Thyroid gland (tissue), 4 donors: ENCODE measurements around the gene CTDSPL.

ENCODE experiments used
- CTCF ChIP-seq, 6 experiments: fragments of 200-600 bp in 3 of 6; fragments of 450-650 bp in 3 of 6; sonication (generic) in 3 of 6; IDR thresholded peaks; one replicate each; pipeline ENCODE4 v1.5.1; 2016 to 2019; ENCODE audit warnings: antibody characterized with exemption in 6 of 6, mild to moderate bottlenecking in 2 of 6, inconsistent platforms in 1 of 6, moderate library complexity in 1 of 6
- POLR2A ChIP-seq, 2 donors: fragments of 450-650 bp; IDR thresholded peaks; one replicate each; pipeline ENCODE4 v1.6.1; 2017; ENCODE audit warnings: antibody characterized with exemption in 2 of 2, mild to moderate bottlenecking in 2 of 2, moderate library complexity in 1 of 2

- no peak for TF ChIP-seq CTCF (IDR thresholded peaks at IDR 0.05)
- no peak for TF ChIP-seq POLR2A (IDR thresholded peaks at IDR 0.05)
Observed at GRCh38 chr3:38009807-38010591, 148.3 kb downstream of the CTDSPL start.
